Activated B cell treated with CpG ODN at 0.5 μM for 24 hours (primary cell): ENCODE measurements around the gene ASNSD1. TPM values are rescaled to one million over a fixed set of nuclear protein-coding genes. Genes with fewer than 3 reads are reported as not detected.

Experiments used
- ATAC-seq: fragments of 200-7000 bp; cut with Tn5 transposase; one replicate; pipeline ENCODE4 v1.10.0; 2021; ENCODE audit warnings: low read depth, mild to moderate bottlenecking, moderate library complexity
- CTCF ChIA-PET: fragments of 350-600 bp; sonication (Branson Sonifier 250); formaldehyde crosslinking; loops from one replicate; lab custom pipeline; 2021; ENCODE audit warnings: antibody characterized with exemption; lab: Charles Lee
- POLR2A ChIA-PET: fragments of 350-600 bp; sonication (Branson Sonifier 250); formaldehyde crosslinking; loops from one replicate; lab custom pipeline; 2021; ENCODE audit warnings: antibody characterized with exemption; lab: Charles Lee
- DNase-seq: peaks from one replicate; pipeline ENCODE4 v3.0.0; 2022
- H3K27ac Mint-ChIP-seq: one replicate; pipeline ENCODE4 v1.8.0; 2020; ENCODE audit warnings: mixed read lengths
- H3K27me3 Mint-ChIP-seq: one replicate; pipeline ENCODE4 v1.8.0; 2021; ENCODE audit warnings: mixed read lengths
- H3K36me3 Mint-ChIP-seq: one replicate; pipeline ENCODE4 v1.8.0; 2021; ENCODE audit warnings: low read depth, mixed read lengths
- H3K4me1 Mint-ChIP-seq: one replicate; pipeline ENCODE4 v1.8.0; 2021; ENCODE audit warnings: mixed read lengths
- H3K4me3 Mint-ChIP-seq: one replicate; pipeline ENCODE4 v1.8.0; 2020; ENCODE audit warnings: mild to moderate bottlenecking, mixed read lengths
- H3K9me3 Mint-ChIP-seq: one replicate; pipeline ENCODE4 v1.8.0; 2020; ENCODE audit warnings: mixed read lengths
- intact Hi-C: fragments of 100-400 bp; cut with micrococcal nuclease; formaldehyde crosslinking; loops from one replicate; pipeline ENCODE4 v1.15.1; 2024
- total RNA-seq: library from RNA; stranded (reverse); gene quantifications from 2 replicates; pipeline ENCODE4 v1.2.3, GENCODE V29; 2022
- TF ChIP-seq, protein P1 (sequence below): fragments of 200-600 bp; IDR thresholded peaks from one replicate; pipeline ENCODE4 v1.8.0; 2022; ENCODE audit warnings: antibody characterized with exemption, mild to moderate bottlenecking

Gene ASNSD1
- total RNA-seq, 1 donor from 2014 or later: 27.5 TPM

DNA sequence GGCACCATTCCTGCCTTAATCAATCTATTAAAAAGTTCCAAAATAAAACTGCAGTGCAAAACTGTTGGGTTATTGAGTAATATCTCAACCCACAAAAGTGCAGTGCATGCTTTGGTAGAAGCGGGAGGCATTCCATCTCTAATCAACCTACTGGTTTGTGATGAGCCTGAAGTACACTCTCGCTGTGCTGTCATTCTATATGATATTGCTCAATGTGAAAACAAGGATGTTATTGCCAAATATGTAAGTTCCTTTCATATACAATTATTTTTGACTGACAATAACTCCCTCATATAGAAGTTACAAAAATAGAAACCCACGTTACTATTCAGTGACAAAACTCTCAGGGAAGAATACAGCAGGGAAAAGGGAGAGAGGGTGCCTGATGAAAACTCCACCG, 58.3 kb downstream of the ASNSD1 start:
- TF ChIP-seq, protein P1, sequence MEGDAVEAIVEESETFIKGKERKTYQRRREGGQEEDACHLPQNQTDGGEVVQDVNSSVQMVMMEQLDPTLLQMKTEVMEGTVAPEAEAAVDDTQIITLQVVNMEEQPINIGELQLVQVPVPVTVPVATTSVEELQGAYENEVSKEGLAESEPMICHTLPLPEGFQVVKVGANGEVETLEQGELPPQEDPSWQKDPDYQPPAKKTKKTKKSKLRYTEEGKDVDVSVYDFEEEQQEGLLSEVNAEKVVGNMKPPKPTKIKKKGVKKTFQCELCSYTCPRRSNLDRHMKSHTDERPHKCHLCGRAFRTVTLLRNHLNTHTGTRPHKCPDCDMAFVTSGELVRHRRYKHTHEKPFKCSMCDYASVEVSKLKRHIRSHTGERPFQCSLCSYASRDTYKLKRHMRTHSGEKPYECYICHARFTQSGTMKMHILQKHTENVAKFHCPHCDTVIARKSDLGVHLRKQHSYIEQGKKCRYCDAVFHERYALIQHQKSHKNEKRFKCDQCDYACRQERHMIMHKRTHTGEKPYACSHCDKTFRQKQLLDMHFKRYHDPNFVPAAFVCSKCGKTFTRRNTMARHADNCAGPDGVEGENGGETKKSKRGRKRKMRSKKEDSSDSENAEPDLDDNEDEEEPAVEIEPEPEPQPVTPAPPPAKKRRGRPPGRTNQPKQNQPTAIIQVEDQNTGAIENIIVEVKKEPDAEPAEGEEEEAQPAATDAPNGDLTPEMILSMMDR: no peak

More for the DNA sequence above, 58.3 kb downstream of the ASNSD1 start:
- ChIA-PET POLR2A (no interaction called here), CTCF (no interaction called here)
- no peak for DNase-seq
- intact Hi-C loops: no loop called here
- no peaks in the 10 kb centered on the region for H3K27me3 Mint-ChIP-seq
- H3K27ac Mint-ChIP-seq: no peak overlapping the region
- H3K4me3 Mint-ChIP-seq: no peak overlapping the region
- H3K9me3 Mint-ChIP-seq: peaks cover 6% of the 10 kb centered on the region
- peaks cover 16% of the 10 kb centered on the region for H3K36me3 Mint-ChIP-seq
- ATAC-seq: no peak
- H3K4me1 Mint-ChIP-seq: no peaks in the 10 kb centered on the region

Other genes starting within 250 kb of the ASNSD1 start
- gene WDR75, start 220.0 kb upstream of the ASNSD1 start, total RNA-seq: 53.0 and 61.2 TPM in 2 replicates
- gene SLC40A1, start 80.7 kb upstream of the ASNSD1 start, total RNA-seq: 0.12 and 0.20 TPM in 2 replicates
- gene ANKAR, start 13.2 kb downstream of the ASNSD1 start, total RNA-seq: 13.1 and 14.5 TPM in 2 replicates
- gene OSGEPL1, start 101.3 kb downstream of the ASNSD1 start, total RNA-seq: 10.6 and 12.3 TPM in 2 replicates
- gene ORMDL1, start 122.9 kb downstream of the ASNSD1 start, total RNA-seq: 80.5 and 92.6 TPM in 2 replicates
- gene PMS1, start 123.0 kb downstream of the ASNSD1 start, total RNA-seq: 32.7 and 39.0 TPM in 2 replicates